ENCODE data around the gene KCTD12.

KCTD12 gene

GRCh38 chr13:76852986-76853385 lies 33.2 kb downstream of the KCTD12 start:
- DNase-seq = no peak

- no peak for DNase-seq
Observed at GRCh38 chr13:76851961-76852360, 34.2 kb downstream of the KCTD12 start.

GRCh38 chr13:76849493-76849892 lies 36.7 kb downstream of the KCTD12 start:
- no peak for DNase-seq

GRCh38 chr13:76848596-76848995 lies 37.6 kb downstream of the KCTD12 start:
- DNase-seq = no peak

GRCh38 chr13:76846363-76846762 lies 39.8 kb downstream of the KCTD12 start:
- DNase-seq = no peak

GRCh38 chr13:76845865-76846264 lies 40.3 kb downstream of the KCTD12 start:
- no peak for DNase-seq

- no peak for DNase-seq
Observed at GRCh38 chr13:76845367-76845766, 40.8 kb downstream of the KCTD12 start.

- peak; percentile 47 for DNase-seq
Observed at GRCh38 chr13:76837801-76838200, 48.4 kb downstream of the KCTD12 start.

- DNase-seq = no peak
Observed at GRCh38 chr13:76836311-76836710, 49.9 kb downstream of the KCTD12 start.

GRCh38 chr13:76833441-76833954 lies 52.7 kb downstream of the KCTD12 start:
- no peak for DNase-seq

GRCh38 chr13:76832258-76832988 lies 53.8 kb downstream of the KCTD12 start:
- no peak for DNase-seq

- no peak for DNase-seq
Observed at GRCh38 chr13:76830805-76831204, 55.4 kb downstream of the KCTD12 start.
